Measurements from ENCODE around the gene SLC25A41. TPM values are rescaled to one million over a fixed set of nuclear protein-coding genes. Genes with fewer than 3 reads are reported as not detected.

The SLC25A41 gene
- total and polyA plus RNA-seq, 9 of the 15 experiments (the other 6 are each of a cell fraction or from before 2014, with no cell fraction given): 0.08 to 4.2 (median 1.6) TPM

DNA sequence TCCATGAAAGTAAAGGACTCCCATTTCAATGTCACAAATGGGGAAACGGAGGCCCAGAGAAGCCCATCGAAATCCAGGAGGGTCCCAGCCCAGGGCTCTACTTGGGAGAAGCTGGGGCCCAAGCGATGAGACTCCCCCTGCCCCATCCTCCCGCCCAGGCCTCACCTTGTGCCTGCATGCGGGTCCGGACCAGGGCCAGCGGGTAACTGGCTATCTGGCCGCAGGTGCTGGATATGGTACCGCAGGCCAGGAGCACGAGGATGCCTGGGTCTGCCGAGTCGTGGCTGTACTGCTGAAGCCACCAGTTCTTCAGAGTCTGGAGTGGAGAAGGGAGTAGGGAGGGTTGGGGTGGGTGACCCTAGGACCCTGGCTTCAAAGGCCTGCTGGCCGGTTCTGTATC is 10.4 kb upstream of the SLC25A41 start:
- no peak for FAIRE-seq
- intact Hi-C loops (cut with micrococcal nuclease): no loop called here
- Histone ChIP-seq H4K20me1 (replicated peaks; ENCODE audit: control insufficient read depth, insufficient read depth, low read length) (no peaks in the 10 kb centered on the region), H3K27me3 (ENCODE audit: control insufficient read depth in 2 of 2, insufficient read depth in 2 of 2, low read length in 2 of 2) (no peaks in the 10 kb centered on the region), H3K79me2 (ENCODE audit: control insufficient read depth, insufficient read depth, low read length) (no peaks in the 10 kb centered on the region), H3K9me3 (replicated peaks; ENCODE audit: control insufficient read depth, insufficient read depth, low read depth, low read length) (no peaks in the 10 kb centered on the region), H3K27ac (ENCODE audit: extremely low read depth, low read depth, low read length) (no peak overlapping the region), H3K9me1 (ENCODE audit: control insufficient read depth, insufficient read depth, low read length) (no peaks in the 10 kb centered on the region), H3K4me3 (no peak overlapping the region), H3K4me1 (replicated peaks in 1 of 2; ENCODE audit: control insufficient read depth in 2 of 2, insufficient read depth in 2 of 2, low read length in 2 of 2) (no peaks in the 10 kb centered on the region; a peak in 1 of 5 replicates), H3K4me2 (ENCODE audit: insufficient read depth, low read length) (no peak overlapping the region), H2AFZ (ENCODE audit: low read depth, low read length) (no peak overlapping the region), H3K36me3 (ENCODE audit: control insufficient read depth, insufficient read depth, low read length) (peaks cover 5% of the 10 kb centered on the region; the same call in 2 of the 3 replicates), H3K9ac (ENCODE audit: insufficient read depth in 1 of 2, low read depth in 2 of 2, low read length in 2 of 2) (no peak overlapping the region)
- POLR2A ChIA-PET: interaction anchor here (0.6 kb wide), 1 partner anchor 10 kb away, joined by 4 read pairs; the partner anchor contains the start of gene SLC25A41
- no peak for DNase-seq (ENCODE audit: extremely low read depth in 1 of 4, low spot score in 3 of 4)
- BruUV-seq (replicated peaks): no TSS peak
- CTCF ChIA-PET (ENCODE audit: low intra/inter-chr PET ratio): no interaction called here
- in situ Hi-C loops (cut with MboI): no loop called here
- 0 out of 2 replicates have a peak, but pooled peaks have one; percentile 31 for TF ChIP-seq POLR2G (IDR thresholded peaks at IDR 0.05; ENCODE audit: low read depth, low read length)
- no peak for TF ChIP-seq ZNF239 (CRISPR knock-in tag; IDR thresholded peaks at IDR 0.05)
- ATAC-seq: no peak
- 90% methylated on average over 11 of the region's 13 CpGs for WGBS (ENCODE audit: insufficient coverage, low coverage, missing lambda C conversion rate)

DNA sequence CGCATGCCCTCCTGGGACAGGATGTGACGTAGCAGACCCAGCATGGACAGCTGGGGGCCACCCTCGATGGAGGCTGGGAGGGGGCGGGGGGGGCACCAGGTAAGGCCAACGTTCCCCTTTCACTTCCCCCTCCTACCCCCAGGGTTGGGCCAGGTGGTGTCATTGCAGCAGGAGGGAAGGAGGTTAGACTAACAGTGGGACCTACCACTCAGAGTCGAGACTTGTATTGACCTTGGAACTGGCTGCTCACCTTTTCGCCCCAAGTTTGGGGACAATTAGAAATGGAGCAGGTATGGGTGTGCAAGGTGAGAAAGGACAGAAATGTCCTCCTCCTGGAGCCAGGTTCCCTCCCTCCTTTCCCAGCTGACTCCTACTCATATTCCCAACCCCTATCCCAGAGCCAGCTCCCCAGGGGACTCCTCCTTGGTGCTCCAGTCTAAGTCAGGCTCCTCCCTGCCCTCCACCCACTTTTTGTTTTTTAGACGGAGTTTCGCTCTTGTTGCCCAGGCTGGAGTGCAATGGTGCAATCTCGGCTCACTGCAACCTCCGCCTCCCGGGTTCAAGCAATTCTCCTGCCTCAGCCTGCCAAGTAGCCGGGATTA is 8.6 kb upstream of the SLC25A41 start:
- H3K4me2 ChIP-seq (ENCODE audit: insufficient read depth, low read length): no peak overlapping the region
- ChIA-PET POLR2A (no interaction called here), CTCF (ENCODE audit: low intra/inter-chr PET ratio) (no interaction called here)
- H3K4me1 ChIP-seq (replicated peaks in 1 of 2; ENCODE audit: control insufficient read depth in 2 of 2, insufficient read depth in 2 of 2, low read length in 2 of 2): no peaks in the 10 kb centered on the region; a peak in 1 of 5 replicates
- no peak for FAIRE-seq
- H3K9me3 ChIP-seq (replicated peaks; ENCODE audit: control insufficient read depth, insufficient read depth, low read depth, low read length): no peaks in the 10 kb centered on the region
- 82% methylated on average over 8 of the region's 13 CpGs for WGBS (ENCODE audit: insufficient coverage, low coverage, missing lambda C conversion rate)
- TF ChIP-seq ZNF263 (CRISPR knock-in tag; IDR thresholded peaks at IDR 0.05; ENCODE audit: borderline replicate concordance): peak; percentile 57; the same call in 1 of the 2 replicates
- TF ChIP-seq RBM25 (IDR thresholded peaks at IDR 0.05; ENCODE audit: low read depth, low read length, severe bottlenecking): peak; percentile 32
- TF ChIP-seq NELFE (IDR thresholded peaks at IDR 0.05; ENCODE audit: insufficient read depth, insufficient read length): no peak
- peak; percentile 66; the same call in 1 of the 2 replicates for TF ChIP-seq BCOR (IDR thresholded peaks at IDR 0.05)
- no peak for TF ChIP-seq BACH1 (tag; IDR thresholded peaks at IDR 0.05)
- TF ChIP-seq SP2 (IDR thresholded peaks at IDR 0.05; ENCODE audit: extremely low read depth, low read depth, low read length, poor library complexity, severe bottlenecking): no peak
- no TSS peak for BruUV-seq (replicated peaks)
- no peak for ATAC-seq
- H4K20me1 ChIP-seq (replicated peaks; ENCODE audit: control insufficient read depth, insufficient read depth, low read length): no peaks in the 10 kb centered on the region
- no peak overlapping the region for H2AFZ ChIP-seq (ENCODE audit: low read depth, low read length)
- H3K27ac ChIP-seq (ENCODE audit: extremely low read depth, low read depth, low read length): no peak overlapping the region
- no peak overlapping the region for H3K9ac ChIP-seq (ENCODE audit: insufficient read depth in 1 of 2, low read depth in 2 of 2, low read length in 2 of 2)
- DNase-seq (ENCODE audit: extremely low read depth in 1 of 4, low spot score in 3 of 4): no peak
- no peaks in the 10 kb centered on the region for H3K79me2 ChIP-seq (ENCODE audit: control insufficient read depth, insufficient read depth, low read length)
- no peaks in the 10 kb centered on the region for H3K27me3 ChIP-seq (ENCODE audit: control insufficient read depth in 2 of 2, insufficient read depth in 2 of 2, low read length in 2 of 2)
- intact Hi-C loops (cut with micrococcal nuclease): no loop called here
- in situ Hi-C loops (cut with MboI): no loop called here
- no peak overlapping the region for H3K4me3 ChIP-seq
- H3K9me1 ChIP-seq (ENCODE audit: control insufficient read depth, insufficient read depth, low read length): no peaks in the 10 kb centered on the region
- peaks cover 5% of the 10 kb centered on the region; the same call in 1 of the 3 replicates for H3K36me3 ChIP-seq (ENCODE audit: control insufficient read depth, insufficient read depth, low read length)
